ENCODE measurements around the gene ACOT9.
"Not testable (repeated sequence)": the region's sequence is repeated elsewhere in the genome, so short reads cannot be mapped to it uniquely, and the experiment has no call there.

The ACOT9 gene

DNA sequence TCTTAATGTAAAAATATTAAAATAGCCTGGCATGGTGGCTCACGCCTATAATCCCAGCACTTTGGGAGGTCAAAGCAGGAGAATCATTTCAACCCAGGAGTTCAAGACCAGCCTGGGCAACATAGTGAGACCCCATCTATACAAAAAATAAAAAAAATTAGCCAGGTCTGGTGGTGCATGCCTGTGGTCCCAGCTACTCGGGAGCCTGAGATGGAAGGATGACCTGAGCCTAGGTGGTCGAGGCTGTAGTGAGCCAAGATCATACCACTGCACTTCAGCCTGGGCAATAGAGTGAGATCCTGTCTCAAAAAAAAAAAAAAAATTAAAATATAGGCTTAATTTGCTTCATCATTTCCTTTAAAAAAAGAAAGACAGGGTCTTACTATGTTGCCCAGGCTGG is 66.6 kb downstream of the ACOT9 start:
- DNase-seq, result not testable (repeated sequence)

DNA sequence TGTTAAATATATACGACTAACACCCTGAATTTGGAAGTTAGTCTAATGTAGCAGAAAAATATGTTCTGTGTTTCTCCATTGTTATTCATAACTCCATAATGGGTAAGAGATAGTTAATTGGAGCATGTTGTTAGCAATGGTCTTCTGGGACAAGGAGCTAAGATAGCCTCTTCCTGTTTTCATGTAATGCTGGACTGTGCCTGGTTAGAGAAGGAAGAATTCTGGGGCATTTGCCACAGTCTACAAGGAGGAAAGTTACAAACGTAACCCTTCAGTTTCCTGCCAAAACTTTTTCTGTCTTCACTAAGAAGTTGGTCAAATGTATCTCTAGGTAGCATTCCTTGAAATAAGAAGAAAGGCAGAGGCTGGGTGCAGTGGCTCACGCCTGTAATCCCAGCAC is 70.0 kb downstream of the ACOT9 start:
- no peak for DNase-seq

DNA sequence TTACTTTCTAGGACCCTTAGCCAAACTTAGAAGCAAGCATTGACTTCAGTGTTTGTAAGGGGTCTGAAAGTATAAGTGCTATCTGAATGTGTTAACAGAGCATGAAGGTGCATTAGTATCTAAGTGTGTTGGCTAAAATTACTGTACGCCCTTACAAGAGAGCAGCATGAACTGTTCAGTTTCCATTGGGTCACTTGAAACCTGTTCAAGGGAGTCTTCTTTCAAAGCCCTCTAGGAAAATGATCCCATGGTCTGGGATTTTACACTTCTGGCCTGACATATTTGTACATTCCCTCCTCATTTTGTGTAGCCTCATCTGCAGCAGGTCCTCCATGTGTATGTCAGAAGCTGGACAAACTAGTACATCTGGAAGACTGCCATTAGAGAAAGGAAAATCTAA is 72.5 kb downstream of the ACOT9 start:
- no peak for DNase-seq

DNA sequence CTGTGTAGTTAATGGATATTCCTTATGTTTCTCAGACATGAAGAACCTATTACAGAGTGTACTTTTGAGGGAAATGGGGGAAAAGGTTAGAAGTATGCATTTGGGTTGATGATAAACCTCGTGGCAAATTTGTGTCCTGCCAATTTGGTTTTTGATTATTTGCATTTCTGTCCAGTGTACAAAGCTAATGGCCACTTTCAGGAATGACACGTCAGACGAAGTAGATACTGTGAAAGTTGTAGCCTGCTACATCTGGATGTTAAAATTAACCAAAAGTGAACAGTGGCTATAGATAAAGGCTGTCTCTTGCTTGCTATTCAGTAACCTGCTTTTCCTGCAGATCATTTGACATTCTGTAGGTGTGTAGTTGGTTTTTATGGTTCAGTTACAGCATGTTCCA is 74.7 kb downstream of the ACOT9 start:
- no peak for DNase-seq

DNA sequence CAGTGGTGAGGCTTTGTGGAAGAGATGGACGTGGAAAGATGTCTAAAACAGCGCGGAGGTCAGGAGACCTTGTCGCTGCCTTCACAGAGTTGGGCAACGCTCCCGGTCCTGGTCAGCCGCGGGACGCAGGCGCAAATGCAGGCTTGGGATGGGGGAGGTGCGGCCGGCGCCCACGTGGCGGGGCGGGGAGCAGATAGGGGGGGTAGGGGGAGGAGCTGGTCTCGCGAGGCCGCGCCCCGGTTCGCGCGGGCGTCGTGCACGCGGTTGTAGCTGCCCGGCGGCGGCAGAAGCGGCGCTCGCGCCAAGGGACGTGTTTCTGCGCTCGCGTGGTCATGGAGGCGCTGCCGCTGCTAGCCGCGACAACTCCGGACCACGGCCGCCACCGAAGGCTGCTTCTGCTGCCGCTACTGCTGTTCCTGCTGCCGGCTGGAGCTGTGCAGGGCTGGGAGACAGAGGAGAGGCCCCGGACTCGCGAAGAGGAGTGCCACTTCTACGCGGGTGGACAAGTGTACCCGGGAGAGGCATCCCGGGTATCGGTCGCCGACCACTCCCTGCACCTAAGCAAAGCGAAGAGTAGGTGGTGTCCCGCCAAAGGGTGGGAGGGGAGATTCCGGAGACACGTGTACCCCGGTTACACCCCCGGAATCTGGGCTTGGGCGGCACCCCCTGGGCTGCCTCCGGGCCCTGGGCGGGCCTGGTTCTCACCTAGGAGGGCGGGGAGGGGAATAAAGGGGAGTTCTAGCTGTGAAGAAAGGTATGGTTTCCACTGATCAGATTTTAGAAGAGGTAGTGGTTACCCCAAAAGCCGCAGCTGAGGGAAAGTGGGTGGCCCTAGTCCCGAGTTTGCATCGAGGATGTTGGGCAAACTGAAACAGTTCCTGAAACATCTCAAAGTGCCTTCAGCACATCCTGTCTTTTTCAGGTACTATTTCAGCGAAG is 75.6 kb downstream of the ACOT9 start, which contains the start of gene PRDX4:
Gene PRDX4, plus strand, starts transcription at position 255 of the 939 bp plus-strand sequence. Its CDS starts 78 bp downstream, at position 333.
- DNase-seq, result peak; percentile 79

DNA sequence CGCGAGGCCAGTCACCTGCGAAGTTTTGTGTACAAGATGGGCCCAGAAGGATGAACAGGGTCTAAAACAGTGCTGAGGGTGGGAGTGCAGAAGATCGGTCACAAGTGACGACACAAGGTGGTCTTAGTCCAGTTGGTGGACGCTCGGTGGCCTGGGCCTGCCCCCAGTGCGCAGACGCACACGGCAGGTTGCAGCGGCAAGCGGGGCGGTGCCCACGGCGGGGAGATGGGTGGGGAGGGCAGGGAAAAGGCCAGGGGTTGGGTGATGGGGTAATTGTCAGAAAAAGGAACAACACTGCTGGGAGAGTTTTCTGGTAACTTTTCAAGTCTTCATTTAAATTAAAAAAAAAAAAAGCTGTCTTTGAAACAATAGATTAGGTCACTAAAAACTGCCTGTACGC is 76.8 kb downstream of the ACOT9 start:
- DNase-seq, result no peak

DNA sequence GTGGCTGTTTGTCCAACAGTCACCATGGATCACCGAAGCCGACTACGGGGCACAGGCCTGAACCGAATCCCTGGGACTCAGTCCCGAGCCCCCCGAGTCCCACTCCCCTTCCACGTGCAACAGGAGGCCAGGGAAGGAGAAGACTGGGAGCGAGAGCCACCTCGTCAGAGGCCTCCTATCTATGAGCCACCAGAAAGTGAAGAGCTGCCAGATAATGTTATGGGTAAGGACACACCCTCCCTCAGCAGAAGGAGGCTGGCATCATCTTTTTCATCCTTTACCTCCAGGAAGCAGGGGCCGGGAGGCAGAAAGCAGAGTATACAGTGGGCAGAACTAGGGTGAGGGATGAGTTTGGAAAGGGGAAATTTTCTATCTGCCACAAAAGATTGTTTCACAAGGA is 78.6 kb downstream of the ACOT9 start:
- no peak for DNase-seq

DNA sequence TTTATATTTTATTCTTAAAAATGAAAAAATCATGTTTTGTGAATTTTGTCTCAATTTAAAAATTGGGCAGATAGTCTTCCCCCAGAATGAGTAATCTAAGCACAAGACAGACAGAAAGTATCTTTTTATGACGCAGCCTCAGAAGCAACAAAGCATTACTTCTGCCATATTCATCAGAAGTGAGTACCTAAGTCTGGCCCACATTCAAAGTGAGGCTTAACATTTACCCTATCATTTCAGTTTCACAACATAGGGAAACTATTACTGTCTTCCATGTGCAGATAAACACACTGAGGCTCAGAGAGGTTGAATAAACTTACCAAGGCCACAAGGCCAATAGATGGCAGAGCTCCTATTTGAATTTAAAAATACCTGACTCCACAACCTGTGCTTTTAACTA is 80.2 kb downstream of the ACOT9 start:
- DNase-seq, result no peak

DNA sequence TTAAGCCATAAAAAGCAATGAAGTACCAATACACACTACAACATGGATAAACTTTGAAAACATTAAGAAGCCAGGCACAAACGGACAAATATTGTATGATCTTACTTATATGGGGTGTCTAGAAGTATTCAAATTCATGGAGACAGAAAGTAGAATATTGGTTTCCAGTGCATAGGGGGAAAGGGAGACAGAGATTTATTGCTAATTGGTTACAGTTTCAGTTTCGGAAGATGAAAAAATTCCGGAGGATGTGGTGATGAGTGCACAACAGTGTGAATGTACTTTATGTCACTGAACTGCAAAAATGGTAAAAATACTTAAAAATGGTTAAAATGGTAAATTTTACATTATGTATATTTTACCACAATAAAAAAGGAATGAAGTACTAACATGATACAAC is 80.9 kb downstream of the ACOT9 start:
- no peak for DNase-seq

DNA sequence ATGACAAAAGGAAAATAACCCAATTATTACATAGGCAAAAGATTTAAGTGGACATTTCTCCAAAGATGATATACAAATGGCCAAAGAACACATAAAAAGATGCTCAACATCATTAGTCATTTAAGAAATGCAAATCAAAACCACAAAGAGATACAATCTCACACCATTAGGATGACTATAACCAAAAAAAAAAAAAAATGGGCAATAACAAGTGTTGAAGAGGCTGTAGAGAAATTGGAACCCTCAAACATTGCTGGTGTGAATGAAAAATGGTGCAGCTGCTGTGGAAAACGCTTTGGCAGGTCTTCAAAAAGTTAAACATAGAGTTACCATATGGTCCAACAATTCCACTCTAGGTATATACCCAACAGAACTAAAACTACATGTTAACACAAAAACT is 81.4 kb downstream of the ACOT9 start:
- no peak for DNase-seq

DNA sequence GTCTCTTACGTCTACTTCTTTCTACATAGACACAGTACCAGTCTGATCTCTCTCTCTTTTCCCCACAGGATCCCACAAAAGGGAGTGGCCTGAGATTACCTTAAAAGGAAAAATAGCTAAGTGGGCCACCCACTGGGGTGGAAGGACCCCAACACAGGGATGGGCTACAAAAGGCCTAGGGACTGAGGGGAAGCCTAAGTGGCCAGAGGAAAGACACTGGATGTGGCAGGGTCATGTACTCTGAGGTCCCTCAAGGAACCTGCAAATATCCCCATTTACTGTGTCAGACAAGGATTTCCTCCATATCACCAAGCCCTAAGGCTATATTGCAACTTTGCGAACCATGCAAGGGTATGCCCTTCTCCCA is 82.3 kb downstream of the ACOT9 start:
- DNase-seq, result no peak

DNA sequence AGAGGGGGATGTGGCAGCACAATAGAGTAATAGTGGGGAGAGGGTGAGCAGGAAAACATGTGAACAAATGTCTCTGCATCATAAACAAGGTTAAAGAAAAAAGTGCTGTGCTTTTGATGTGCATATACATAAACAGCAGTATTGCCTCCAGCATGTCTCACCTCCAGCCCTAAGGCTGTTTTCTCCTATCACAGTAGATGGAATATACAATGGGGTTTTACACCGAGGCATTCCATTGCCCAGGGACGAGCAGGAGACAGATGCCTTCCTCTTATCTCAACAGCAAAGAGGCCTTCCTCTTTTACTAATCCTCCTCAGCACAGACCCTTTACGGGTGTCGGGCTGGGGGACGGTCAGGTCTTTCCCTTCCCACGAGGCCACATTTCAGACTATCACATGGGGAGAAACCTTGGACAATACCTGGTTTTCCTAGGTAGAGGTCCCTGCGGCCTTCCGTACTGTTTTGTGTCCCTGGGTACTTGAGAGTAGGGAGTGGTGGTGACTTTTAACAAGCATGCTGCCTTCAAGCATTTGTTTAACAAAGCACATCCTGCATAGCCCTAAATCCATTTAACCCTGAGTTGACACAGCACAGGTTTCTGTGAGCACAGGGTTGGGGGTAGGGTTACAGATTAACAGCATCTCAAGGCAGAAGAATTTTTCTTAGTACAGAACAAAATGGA is 82.9 kb downstream of the ACOT9 start:
- DNase-seq, result not testable (repeated sequence)

DNA sequence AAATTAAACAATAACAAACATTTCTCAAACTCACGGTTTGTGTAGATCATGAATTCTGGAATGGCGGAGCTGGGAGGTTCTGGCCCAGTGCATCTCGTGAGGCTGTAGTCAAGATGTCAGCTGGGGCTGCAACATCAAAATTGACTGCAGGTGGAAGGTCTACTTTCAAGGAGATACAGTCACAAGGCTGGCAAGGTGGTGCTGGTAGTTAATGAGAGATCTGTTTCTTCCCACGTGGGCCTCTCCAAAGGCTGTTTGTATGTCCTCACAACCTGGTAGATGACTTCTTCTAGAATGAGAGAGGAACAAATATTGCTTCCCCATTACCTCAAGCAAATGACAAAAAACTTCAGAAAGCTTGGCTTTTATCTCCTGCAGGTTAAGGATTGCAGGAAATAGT is 83.7 kb downstream of the ACOT9 start:
- DNase-seq, result no peak

DNA sequence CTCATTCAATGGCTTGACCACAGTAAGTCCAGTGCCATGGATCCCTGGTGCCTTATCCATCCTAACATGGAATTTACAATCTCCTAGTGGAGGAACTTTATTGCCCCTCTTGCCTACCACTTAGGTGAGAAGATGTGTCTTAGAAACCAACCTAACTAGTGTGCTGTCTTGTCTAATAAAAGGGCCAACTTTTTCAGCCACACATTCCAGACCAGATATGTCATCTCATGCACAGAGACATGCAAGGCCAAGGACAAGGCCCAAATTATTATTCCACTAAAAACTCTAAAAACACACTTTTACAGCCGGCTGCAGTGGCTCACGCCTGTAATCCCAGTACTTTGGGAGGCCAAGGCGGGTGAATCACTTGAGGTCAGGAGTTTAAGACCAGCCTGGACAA is 86.4 kb downstream of the ACOT9 start:
- no peak for DNase-seq

DNA sequence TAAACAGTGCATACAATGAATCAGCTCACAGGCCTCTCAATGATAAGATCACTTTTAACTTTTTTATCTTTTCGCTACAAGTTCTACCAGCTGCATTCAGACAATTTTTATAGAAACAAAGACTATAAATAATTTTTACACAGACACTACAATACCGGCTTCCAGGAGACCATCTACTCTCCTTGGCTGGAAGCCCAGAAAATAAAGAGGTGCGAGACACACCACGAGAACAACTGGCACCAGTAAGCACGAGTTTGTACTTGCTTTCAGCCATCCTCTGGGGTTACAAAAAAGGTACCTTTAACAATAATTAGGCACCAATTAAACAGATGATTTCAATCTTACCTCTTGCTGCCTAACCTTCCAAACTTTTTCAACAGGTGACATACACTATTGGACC is 87.0 kb downstream of the ACOT9 start:
- DNase-seq, result no peak

All from activated CD4-positive, CD25-positive, alpha-beta regulatory T cell treated with anti-CD3 and anti-CD28 coated beads, Interleukin-2, amount 50 U/mL, for 72 hours (primary cell).